KMS-11 (cell line): Measurements from ENCODE around the gene TOB1.

Experiments
- H2AFZ ChIP-seq: fragments of 200-600 bp; sonication (generic); 2 replicates; pipeline ENCODE4 v1.6.1; 2016; ENCODE audit warnings: antibody characterized with exemption, mixed run types, low read depth
- H3K27ac ChIP-seq: fragments of 200-600 bp; sonication (generic); 2 replicates; pipeline ENCODE4 v1.6.1; 2016; ENCODE audit warnings: mild to moderate bottlenecking, mixed run types
- H3K27me3 ChIP-seq: fragments of 200-600 bp; sonication (generic); 2 replicates; pipeline ENCODE4 v1.6.1; 2017; ENCODE audit warnings: mild to moderate bottlenecking, low read depth, mixed run types, moderate library complexity; ENCODE audit not compliant: insufficient read depth
- H3K36me3 ChIP-seq: fragments of 200-600 bp; sonication (generic); 2 replicates; pipeline ENCODE4 v1.6.1; 2017; ENCODE audit warnings: mild to moderate bottlenecking, mixed run types; ENCODE audit not compliant: insufficient read depth
- H3K4me1 ChIP-seq: fragments of 200-600 bp; sonication (generic); 2 replicates; pipeline ENCODE4 v1.6.1; 2016; ENCODE audit warnings: mild to moderate bottlenecking, low read depth, mixed run types; ENCODE audit not compliant: poor library complexity, severe bottlenecking
- H3K4me2 ChIP-seq: fragments of 200-600 bp; sonication (generic); 2 replicates; pipeline ENCODE4 v1.7.0; 2016; ENCODE audit warnings: mild to moderate bottlenecking, mixed run types
- H3K4me3 ChIP-seq: fragments of 200-600 bp; sonication (generic); IDR thresholded peaks from 2 replicates; pipeline ENCODE4 v1.6.1; 2017; ENCODE audit warnings: low read depth, low read length, mixed read lengths; ENCODE audit not compliant: insufficient read depth
- H3K79me2 ChIP-seq: fragments of 200-600 bp; sonication (generic); 2 replicates; pipeline ENCODE4 v1.6.1; 2016; ENCODE audit warnings: low read depth, mixed run types; ENCODE audit not compliant: insufficient read depth
- H3K9ac ChIP-seq: fragments of 200-600 bp; sonication (generic); 2 replicates; pipeline ENCODE4 v1.6.1; 2016; ENCODE audit warnings: mild to moderate bottlenecking, mixed run types
- H4K20me1 ChIP-seq: fragments of 200-600 bp; sonication (generic); 2 replicates; pipeline ENCODE4 v1.6.1; 2016; ENCODE audit warnings: mild to moderate bottlenecking, mixed run types; ENCODE audit not compliant: insufficient read depth
- CTCF ChIP-seq: fragments of 200-600 bp; sonication (generic); conservative IDR thresholded peaks from 2 replicates; pipeline ENCODE4 v1.6.1; 2017; ENCODE audit warnings: low read depth, mild to moderate bottlenecking, antibody characterized with exemption, low read length, moderate library complexity, mixed read lengths

TOB1 gene

GRCh38 chr17:50866261-50866949, at the start of gene TOB1:
Gene TOB1, minus strand, starts transcription at chr17:50866354. Its CDS starts 2,337 bp downstream, at chr17:50864017.
- Histone ChIP-seq H3K27ac (peak within 1 kb of the TSS; percentile 96), H3K36me3 (peaks cover 9% of the 10 kb centered on the region; the same call in 1 of the 2 replicates), H3K4me1 (peaks cover 41% of the 10 kb centered on the region), H2AFZ (peak within 1 kb of the TSS; percentile 81), H3K79me2 (peaks cover 36% of the 10 kb centered on the region), H3K27me3 (no peaks in the 10 kb centered on the region), H3K4me2 (peak within 1 kb of the TSS; percentile 61), H3K9ac (peak within 1 kb of the TSS; percentile 90), H3K4me3 (no peak within 1 kb of the TSS), H4K20me1 (no peaks in the 10 kb centered on the region)
- TF ChIP-seq CTCF, result no peak

GRCh38 chr17:50914505-50915063, 48.4 kb upstream of the TOB1 start:
- Histone ChIP-seq H4K20me1 (no peaks in the 10 kb centered on the region), H3K4me3 (no peak overlapping the region), H3K27me3 (no peaks in the 10 kb centered on the region), H3K4me2 (no peak overlapping the region), H2AFZ (no peak overlapping the region), H3K9ac (no peak overlapping the region), H3K4me1 (peaks cover 20% of the 10 kb centered on the region), H3K79me2 (no peaks in the 10 kb centered on the region), H3K27ac (no peak overlapping the region), H3K36me3 (no peaks in the 10 kb centered on the region)
- TF ChIP-seq CTCF, result no peak

- Histone ChIP-seq H3K36me3 (no peaks in the 10 kb centered on the region), H2AFZ (no peak overlapping the region), H3K4me3 (no peak overlapping the region), H3K4me1 (peaks cover 23% of the 10 kb centered on the region), H3K9ac (no peak overlapping the region), H4K20me1 (no peaks in the 10 kb centered on the region), H3K79me2 (no peaks in the 10 kb centered on the region), H3K4me2 (no peak overlapping the region), H3K27me3 (no peaks in the 10 kb centered on the region), H3K27ac (no peak overlapping the region)
- no peak for TF ChIP-seq CTCF
These were observed 47.0 kb upstream of the TOB1 start for GRCh38 chr17:50913120-50913519.

- Histone ChIP-seq H2AFZ (no peak overlapping the region), H3K36me3 (no peaks in the 10 kb centered on the region), H3K27me3 (no peaks in the 10 kb centered on the region), H3K79me2 (no peaks in the 10 kb centered on the region), H4K20me1 (no peaks in the 10 kb centered on the region), H3K4me3 (no peak overlapping the region), H3K9ac (no peak overlapping the region), H3K4me2 (no peak overlapping the region), H3K27ac (no peak overlapping the region), H3K4me1 (peaks cover 24% of the 10 kb centered on the region)
- no peak for TF ChIP-seq CTCF
These were observed 45.7 kb upstream of the TOB1 start for GRCh38 chr17:50911890-50912289.
